Natural killer cell (primary cell): ENCODE measurements around the gene ANKRD11. TPM values are rescaled to one million over a fixed set of nuclear protein-coding genes. Genes with fewer than 3 reads are reported as not detected.

Source experiments
- ATAC-seq, 3 donors: fragments of 150-1000 bp in 2 of 3; fragments of 200-7000 bp in 1 of 3; cut with Tn5 transposase; 1 replicate in 1 of 3; 2 replicates in 2 of 3; pipeline ENCODE4 v1.10.0; 2021; ENCODE audit warnings: mild to moderate bottlenecking in 2 of 3, moderate library complexity in 2 of 3
- DNase-seq, 2 donors: peaks; one replicate each; pipeline versions ENCODE4 v3.0.0 to v3.0.0-alpha.2; 2013 to 2021; ENCODE audit warnings: mixed read lengths in 1 of 2
- H3K27ac ChIP-seq: one replicate; pipeline ENCODE4 v1.5.1; 2013; ENCODE audit warnings: mild to moderate bottlenecking, low read length
- H3K27me3 ChIP-seq: one replicate; pipeline ENCODE4 v1.6.1; 2013; ENCODE audit warnings: low read length; ENCODE audit not compliant: control insufficient read depth, insufficient read depth
- H3K36me3 ChIP-seq: one replicate; pipeline ENCODE4 v1.6.1; 2013; ENCODE audit warnings: low read length; ENCODE audit not compliant: control insufficient read depth, insufficient read depth
- H3K4me1 ChIP-seq: one replicate; pipeline ENCODE4 v1.6.1; 2013; ENCODE audit warnings: low read length; ENCODE audit not compliant: control insufficient read depth, insufficient read depth
- H3K4me3 ChIP-seq: one replicate; pipeline ENCODE4 v1.5.1; 2013; ENCODE audit warnings: low read length
- H3K9me3 ChIP-seq: one replicate; pipeline ENCODE4 v1.6.1; 2013; ENCODE audit warnings: low read length; ENCODE audit not compliant: control insufficient read depth, insufficient read depth
- H3K27ac Mint-ChIP-seq, 2 donors: one replicate each; pipeline ENCODE4 v1.8.0; 2022; ENCODE audit warnings: mild to moderate bottlenecking in 2 of 2, mixed read lengths in 2 of 2, moderate library complexity in 1 of 2
- H3K27me3 Mint-ChIP-seq, 2 donors: one replicate each; pipeline ENCODE4 v1.8.0; 2022; ENCODE audit warnings: low read depth in 2 of 2, mixed read lengths in 2 of 2
- H3K36me3 Mint-ChIP-seq: one replicate; pipeline ENCODE4 v1.8.0; 2022; ENCODE audit warnings: mixed read lengths
- H3K4me1 Mint-ChIP-seq, 2 donors: one replicate each; pipeline ENCODE4 v1.8.0; 2022; ENCODE audit warnings: mixed read lengths in 2 of 2
- H3K4me3 Mint-ChIP-seq: one replicate; pipeline ENCODE4 v1.8.0; 2022; ENCODE audit warnings: mild to moderate bottlenecking, moderate library complexity, mixed read lengths
- H3K9me3 Mint-ChIP-seq, 2 donors: one replicate each; pipeline ENCODE4 v1.8.0; 2022; ENCODE audit warnings: mixed read lengths in 2 of 2
- WGBS: methylation state at CpG from one replicate; pipeline ENCODE4 v1.1.7; 2013; ENCODE audit warnings: missing lambda C conversion rate; ENCODE audit not compliant: insufficient coverage; 5-methylcytosine and 5-hydroxymethylcytosine counted together
- intact Hi-C: fragments of 100-400 bp; cut with micrococcal nuclease; formaldehyde crosslinking; loops from one replicate; pipeline ENCODE4 v1.14.2; 2022
- total RNA-seq, 4 donors: library from RNA; stranded (reverse); fragments of 120-200 nt in 1 of 4; gene quantifications; one replicate each; pipeline versions ENCODE4 v1.2.3 to v1.2.4, GENCODE V29; 2013 to 2022
- TF ChIP-seq, protein P1 (sequence below): fragments of 200-600 bp; IDR thresholded peaks from one replicate; pipeline ENCODE4 v1.8.0; 2022; ENCODE audit warnings: antibody characterized with exemption

ANKRD11 gene
- total RNA-seq, 3 donors from 2014 or later (not counting 1 experiment from before 2014, with no cell fraction given), result 230 to 299 (median 287) TPM

DNA sequence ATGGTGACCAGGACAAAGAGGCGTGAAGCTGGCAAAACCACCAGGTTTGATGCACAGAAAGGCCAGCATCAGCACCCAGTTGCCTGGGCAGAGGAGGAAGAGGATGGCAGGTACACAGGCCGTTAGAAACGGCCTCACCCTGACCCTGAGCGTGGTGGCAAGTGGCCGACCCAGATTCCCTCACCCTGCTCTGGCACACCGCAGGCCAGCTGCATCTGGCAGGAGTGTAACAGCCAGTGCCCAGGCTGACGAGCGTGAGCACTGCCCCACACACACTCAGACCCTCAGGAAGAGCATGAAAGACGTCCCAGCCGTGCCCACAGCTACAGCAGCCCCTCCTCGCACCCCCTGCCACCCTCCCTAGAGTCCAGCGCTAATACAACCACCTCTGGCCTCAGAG is 82.0 kb downstream of the ANKRD11 start:
- Mint-ChIP-seq H3K4me3 (peak overlapping the region; percentile 79), H3K4me1 (peaks cover 84 to 85% of the 10 kb centered on the region in 2 donors), H3K27me3 (no peaks in the 10 kb centered on the region), H3K9me3 (no peaks in the 10 kb centered on the region), H3K27ac (peak overlapping the region; percentile 73 to 82), H3K36me3 (no peaks in the 10 kb centered on the region)
- intact Hi-C loops, result loop anchor here (2.0 to 5.0 kb wide), 5 partner anchors 14 to 79 kb away; no protein-coding TSS in a partner anchor
- H3K9me3 ChIP-seq, result no peaks in the 10 kb centered on the region
- no peaks in the 10 kb centered on the region for H3K36me3 ChIP-seq
- TF ChIP-seq, protein P1, sequence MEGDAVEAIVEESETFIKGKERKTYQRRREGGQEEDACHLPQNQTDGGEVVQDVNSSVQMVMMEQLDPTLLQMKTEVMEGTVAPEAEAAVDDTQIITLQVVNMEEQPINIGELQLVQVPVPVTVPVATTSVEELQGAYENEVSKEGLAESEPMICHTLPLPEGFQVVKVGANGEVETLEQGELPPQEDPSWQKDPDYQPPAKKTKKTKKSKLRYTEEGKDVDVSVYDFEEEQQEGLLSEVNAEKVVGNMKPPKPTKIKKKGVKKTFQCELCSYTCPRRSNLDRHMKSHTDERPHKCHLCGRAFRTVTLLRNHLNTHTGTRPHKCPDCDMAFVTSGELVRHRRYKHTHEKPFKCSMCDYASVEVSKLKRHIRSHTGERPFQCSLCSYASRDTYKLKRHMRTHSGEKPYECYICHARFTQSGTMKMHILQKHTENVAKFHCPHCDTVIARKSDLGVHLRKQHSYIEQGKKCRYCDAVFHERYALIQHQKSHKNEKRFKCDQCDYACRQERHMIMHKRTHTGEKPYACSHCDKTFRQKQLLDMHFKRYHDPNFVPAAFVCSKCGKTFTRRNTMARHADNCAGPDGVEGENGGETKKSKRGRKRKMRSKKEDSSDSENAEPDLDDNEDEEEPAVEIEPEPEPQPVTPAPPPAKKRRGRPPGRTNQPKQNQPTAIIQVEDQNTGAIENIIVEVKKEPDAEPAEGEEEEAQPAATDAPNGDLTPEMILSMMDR, result no peak
- peak overlapping the region; percentile 81 for H3K27ac ChIP-seq
- H3K27me3 ChIP-seq, result no peaks in the 10 kb centered on the region
- ATAC-seq (peak in 1 of 3 donors; percentile 2), DNase-seq (no peak)
- no peak overlapping the region for H3K4me3 ChIP-seq
- WGBS, result 37% methylated on average over 12 of the region's 12 CpGs
- peaks cover 96% of the 10 kb centered on the region for H3K4me1 ChIP-seq

DNA sequence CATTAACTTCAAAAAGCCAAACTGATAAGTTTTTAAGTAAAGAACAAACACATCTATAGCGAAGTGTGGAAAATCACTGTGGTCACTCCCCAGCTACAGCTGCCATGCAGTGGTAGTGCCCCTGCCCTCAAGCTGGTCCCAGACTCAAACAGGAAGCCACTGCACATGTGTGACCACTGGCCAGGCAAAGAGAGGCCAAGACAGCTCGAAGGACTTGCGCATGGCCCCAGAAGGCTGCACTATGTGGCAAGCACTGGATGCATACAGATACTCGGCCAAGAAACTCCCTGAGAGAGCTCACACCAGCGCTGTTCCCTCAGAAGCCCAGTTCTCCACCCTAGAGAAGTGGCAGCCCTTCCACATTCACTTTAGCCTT is 82.4 kb downstream of the ANKRD11 start:
- DNase-seq (no peak), ATAC-seq (peak in 2 of 3 donors; percentile 6 to 9)
- H3K4me3 ChIP-seq, result no peak overlapping the region
- H3K9me3 ChIP-seq, result no peaks in the 10 kb centered on the region
- TF ChIP-seq, protein P1, result no peak
- H3K36me3 ChIP-seq, result no peaks in the 10 kb centered on the region
- Mint-ChIP-seq H3K36me3 (no peaks in the 10 kb centered on the region), H3K27me3 (no peaks in the 10 kb centered on the region), H3K4me1 (peaks cover 85 to 87% of the 10 kb centered on the region in 2 donors), H3K27ac (peak overlapping the region; percentile 73 to 82), H3K4me3 (peak overlapping the region; percentile 79), H3K9me3 (no peaks in the 10 kb centered on the region)
- H3K4me1 ChIP-seq, result peaks cover 96% of the 10 kb centered on the region
- WGBS, result 50% methylated on average over 5 of the region's 5 CpGs
- H3K27ac ChIP-seq, result peak overlapping the region; percentile 81
- H3K27me3 ChIP-seq, result no peaks in the 10 kb centered on the region
- intact Hi-C loops, result loop anchor here (2.0 to 5.0 kb wide), 5 partner anchors 15 to 79 kb away; no protein-coding TSS in a partner anchor

DNA sequence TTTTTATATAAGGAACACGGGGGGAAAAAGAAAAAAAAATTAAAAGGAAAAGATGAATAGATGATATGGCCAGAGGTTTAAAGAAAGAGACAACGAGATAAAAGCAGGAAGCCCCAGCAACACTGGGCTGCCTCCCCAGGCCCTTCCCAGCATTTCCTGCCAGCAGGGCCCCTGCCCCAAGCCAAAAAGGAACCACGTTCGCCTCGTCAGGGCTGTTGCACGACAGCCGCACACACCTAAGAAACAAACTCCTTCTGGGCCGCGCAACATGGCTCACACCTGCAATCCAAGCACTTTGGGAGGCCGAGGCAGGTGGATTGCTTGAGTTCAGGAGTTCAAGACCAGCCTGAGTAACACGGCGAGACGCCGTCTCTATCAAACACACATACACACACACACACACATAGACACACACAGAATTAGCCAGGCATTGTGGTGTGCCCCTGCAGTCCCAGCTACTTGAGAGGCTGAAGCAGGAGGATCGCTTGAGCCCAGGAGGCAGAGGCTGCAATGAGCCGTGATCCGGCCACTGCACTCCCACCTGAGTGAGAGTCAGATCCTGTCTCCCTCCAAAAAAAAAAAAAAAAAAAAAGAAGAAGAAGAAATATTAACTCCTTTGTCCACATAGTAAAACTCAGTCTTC is 83.0 kb downstream of the ANKRD11 start:
- peak overlapping the region; percentile 79 for H3K4me3 Mint-ChIP-seq

More for the DNA sequence above, 83.0 kb downstream of the ANKRD11 start:
- intact Hi-C loops, result loop anchor here (5.0 kb wide), 2 partner anchors 35 to 80 kb away; no protein-coding TSS in a partner anchor
- Histone ChIP-seq H3K27ac (peak overlapping the region; percentile 81), H3K9me3 (no peaks in the 10 kb centered on the region), H3K4me3 (no peak overlapping the region), H3K27me3 (no peaks in the 10 kb centered on the region), H3K4me1 (peaks cover 97% of the 10 kb centered on the region), H3K36me3 (no peaks in the 10 kb centered on the region)
- WGBS, result 30% methylated on average over 17 of the region's 17 CpGs
- Mint-ChIP-seq H3K27me3 (no peaks in the 10 kb centered on the region), H3K27ac (peak overlapping the region; percentile 73 to 82), H3K36me3 (no peaks in the 10 kb centered on the region), H3K4me1 (peaks cover 83 to 84% of the 10 kb centered on the region in 2 donors), H3K9me3 (no peaks in the 10 kb centered on the region)
- peak in 1 of 2 donors; percentile 62 for DNase-seq
- TF ChIP-seq, protein P1, result no peak
- ATAC-seq, result no peak
